AML-193 (cell line): ENCODE results near the gene KRTAP5-2.

Source experiments
- DNase-seq, 2 experiments: peaks; one replicate each; lab custom pipeline; 2025; lab: John Stamatoyannopoulos, UW

Gene KRTAP5-2

GRCh38 chr11:1556278-1556902 lies 41.7 kb downstream of the KRTAP5-2 start:
- no peak for DNase-seq

GRCh38 chr11:1555713-1556153 lies 42.4 kb downstream of the KRTAP5-2 start:
- DNase-seq, result no peak

- DNase-seq, result no peak
Observed at GRCh38 chr11:1554981-1555712, 42.9 kb downstream of the KRTAP5-2 start.

- DNase-seq, result no peak
Observed at GRCh38 chr11:1553808-1554594, 44.1 kb downstream of the KRTAP5-2 start.

GRCh38 chr11:1549338-1550330 lies 48.5 kb downstream of the KRTAP5-2 start:
- no peak for DNase-seq

- no peak for DNase-seq
Observed at GRCh38 chr11:1548221-1549070, 49.6 kb downstream of the KRTAP5-2 start.

- no peak for DNase-seq
Observed at GRCh38 chr11:1547467-1548098, 50.5 kb downstream of the KRTAP5-2 start.
